Measurements from ENCODE around the gene AJAP1.

AJAP1 gene

DNA sequence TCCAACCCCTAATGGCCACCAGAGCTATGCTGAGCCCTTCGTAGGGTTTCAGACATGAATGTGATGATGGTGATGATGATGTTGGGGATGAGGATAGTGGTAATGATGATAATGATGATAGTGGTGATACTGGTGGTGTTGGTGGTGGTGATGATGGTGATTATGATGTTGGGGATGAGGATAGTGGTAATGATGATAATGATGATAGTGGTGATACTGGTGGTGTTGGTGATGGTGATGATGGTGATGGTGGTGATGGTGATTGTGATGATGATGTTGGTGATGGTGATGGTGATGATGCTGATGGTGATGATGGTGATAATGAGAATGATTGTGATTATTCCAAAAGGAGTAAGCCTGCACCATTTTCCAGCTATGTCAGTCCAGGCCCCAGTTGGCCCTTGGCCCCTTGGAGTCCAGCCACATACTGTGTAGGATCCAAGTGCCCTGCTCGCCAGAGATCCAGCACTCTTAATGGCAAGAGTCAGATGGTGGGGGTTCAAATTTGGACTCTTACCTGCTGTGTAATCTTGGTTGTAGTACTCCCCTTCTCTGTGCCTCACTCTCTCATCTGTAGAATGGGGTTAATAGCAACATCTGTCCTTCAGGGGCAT lies 28.3 kb downstream of the AJAP1 start:
- no peak for DNase-seq (ENCODE audit: low read depth in 2 of 2)

- no peak for DNase-seq (ENCODE audit: low read depth in 2 of 2)
Observed at GRCh38 chr1:4684136-4684535, 29.7 kb downstream of the AJAP1 start.

DNA sequence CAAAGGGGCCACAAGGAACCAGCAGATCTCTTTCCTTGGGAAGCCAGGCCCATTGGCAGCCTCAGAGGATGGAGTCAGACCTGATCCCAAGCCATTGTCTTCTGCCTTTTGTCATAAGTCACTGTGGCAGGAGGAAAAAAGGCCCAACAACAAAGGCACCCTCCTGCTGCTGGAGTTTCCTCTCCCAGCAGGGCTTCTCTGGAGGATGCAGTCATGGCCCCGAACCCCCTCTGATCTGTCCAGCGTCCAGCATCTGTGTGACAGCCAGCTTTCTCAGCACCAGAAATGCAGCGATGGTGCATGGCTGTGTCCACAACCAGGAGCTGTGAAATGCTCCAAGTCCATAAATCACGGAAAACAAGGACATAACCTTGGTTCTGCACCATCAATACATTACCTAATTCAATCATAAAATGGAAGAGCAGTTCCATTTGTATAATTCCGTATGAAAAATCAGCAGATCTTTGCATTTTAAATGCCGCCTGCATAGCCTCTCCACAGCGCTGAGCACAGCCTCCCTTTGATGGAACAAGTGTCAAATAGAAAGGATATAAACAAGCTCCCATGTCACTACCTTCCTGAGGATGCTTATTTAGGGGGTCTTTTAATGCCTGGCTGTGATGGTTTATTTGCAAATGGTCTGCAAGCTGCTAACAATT lies 30.6 kb downstream of the AJAP1 start:
- DNase-seq (ENCODE audit: low read depth in 2 of 2), result no peak

DNA sequence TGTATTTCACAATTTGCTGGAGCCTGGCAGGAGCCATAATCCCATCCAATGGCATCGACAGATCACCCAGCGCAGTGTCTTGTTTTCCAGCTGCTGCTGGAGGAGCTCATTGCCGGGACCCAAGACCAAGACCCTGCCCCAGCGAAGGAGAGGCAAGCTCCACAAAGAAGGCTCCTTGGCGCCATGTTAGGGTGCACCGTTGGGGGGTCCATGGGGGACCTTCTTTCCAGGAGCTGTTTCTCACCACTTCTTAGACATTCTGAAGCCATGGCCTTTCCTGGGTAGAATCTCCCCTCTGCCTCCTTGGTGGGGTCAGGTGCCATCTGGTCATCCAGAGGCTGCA lies 31.1 kb downstream of the AJAP1 start:
- no peak for DNase-seq (ENCODE audit: low read depth in 2 of 2)

DNA sequence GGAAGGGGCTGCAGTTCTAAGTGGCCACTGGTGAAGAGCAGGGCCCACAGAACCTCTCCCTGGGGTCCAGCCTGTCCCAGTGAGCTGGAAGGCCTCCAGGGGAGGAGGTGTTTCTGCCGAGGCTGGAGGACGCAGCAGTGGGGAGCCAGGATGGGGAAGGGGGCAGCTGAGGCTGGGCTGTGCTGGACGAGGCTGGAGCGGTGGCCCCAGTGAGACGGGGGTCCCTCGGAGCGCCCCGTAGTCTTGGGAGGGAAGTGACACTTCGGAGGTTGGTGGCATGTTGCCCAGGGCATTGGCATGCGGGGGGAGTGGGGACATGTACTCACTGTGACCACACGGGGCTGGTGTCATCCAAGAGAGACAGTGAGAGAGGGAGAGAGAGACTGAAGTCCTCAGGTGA lies 33.5 kb downstream of the AJAP1 start:
- DNase-seq (ENCODE audit: low read depth in 2 of 2), result no peak

DNA sequence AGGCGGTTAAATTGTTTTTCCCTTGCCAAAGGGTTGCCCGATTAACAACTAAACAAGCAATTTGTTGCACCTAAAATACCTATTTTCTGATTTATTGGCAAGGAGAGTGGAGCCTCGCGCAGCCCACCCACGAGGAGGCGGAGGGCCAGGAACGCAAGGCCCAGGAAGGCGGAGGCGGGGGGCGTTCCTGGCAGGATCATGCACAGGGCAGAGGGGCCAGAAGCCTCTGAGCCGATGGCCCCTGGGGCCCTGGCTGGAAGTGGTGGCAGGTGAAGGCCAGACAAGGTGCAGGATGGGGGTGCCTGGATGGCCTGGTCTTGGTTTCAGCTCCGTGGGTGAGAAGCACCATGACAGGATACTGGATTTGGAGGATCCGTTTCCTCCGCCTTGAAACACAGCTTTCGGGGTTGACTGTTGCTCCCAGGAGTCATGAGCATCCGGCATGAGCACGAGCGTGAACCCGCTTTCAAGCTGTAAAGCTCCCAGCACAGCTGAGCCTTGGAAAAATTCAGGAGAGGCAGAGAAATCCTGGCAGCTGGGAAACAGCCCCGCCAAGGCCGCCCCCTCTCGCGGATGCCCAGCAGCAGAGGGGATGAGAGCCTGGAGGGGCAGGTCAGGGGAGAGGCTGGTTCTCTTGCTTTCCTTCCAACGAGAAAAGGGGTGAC lies 35.0 kb downstream of the AJAP1 start:
- DNase-seq (ENCODE audit: low read depth in 2 of 2), result no peak

GRCh38 chr1:4689941-4690635 lies 35.7 kb downstream of the AJAP1 start:
- no peak for DNase-seq (ENCODE audit: low read depth in 2 of 2)

- no peak for DNase-seq (ENCODE audit: low read depth in 2 of 2)
Observed at GRCh38 chr1:4690951-4691675, 36.7 kb downstream of the AJAP1 start.

DNA sequence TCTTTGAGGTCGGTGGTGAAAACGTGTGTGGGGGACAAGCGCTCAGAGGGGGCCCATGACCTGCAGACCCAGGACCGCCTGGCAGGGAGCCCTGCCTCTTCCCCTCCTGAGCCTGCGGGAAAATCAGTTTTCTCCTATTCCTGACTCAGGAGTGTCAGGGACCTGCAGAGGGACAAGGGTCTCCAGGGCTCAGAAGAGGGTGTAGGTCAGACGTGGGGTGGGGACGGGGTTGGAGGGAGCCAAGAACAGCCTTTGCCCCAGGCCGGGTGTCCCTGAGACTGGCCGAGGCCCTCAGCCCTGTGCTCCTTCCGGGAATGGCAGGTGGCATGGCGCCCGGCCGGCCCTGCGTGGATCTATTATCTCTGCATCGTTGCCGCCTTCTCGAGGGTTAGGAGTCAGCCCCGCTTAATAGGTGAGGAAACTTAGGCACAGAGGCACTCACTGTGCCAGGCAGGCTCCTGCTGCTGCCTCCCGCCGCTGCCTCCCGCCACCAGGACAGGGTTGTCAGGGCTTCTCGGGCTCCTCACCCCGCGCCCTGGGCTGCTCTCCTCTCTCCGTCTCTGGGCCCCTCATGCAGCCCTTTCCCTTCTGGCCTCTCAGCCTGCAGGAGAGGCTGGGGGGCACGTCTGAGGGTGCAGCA lies 37.5 kb downstream of the AJAP1 start:
- no peak for DNase-seq (ENCODE audit: low read depth in 2 of 2)

DNA sequence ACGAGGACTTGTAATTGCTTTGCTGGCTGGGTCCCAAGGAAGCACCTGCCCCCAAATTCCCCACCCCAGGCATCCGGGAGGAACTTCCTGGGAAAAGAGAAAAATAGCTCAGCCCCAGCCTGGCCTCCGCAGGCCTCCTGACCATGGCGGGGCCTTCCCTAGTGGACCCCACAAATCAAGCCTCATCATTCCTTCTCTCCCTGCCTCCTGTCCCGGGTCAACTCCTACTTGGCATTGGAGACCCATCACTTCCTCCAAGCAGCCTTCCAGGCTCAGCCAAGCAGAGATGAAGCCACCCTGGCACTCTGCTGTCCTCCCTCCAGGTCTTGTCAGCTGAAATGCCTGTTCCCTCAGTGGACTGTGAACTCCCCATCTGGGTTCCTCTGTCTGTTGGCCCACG lies 38.0 kb downstream of the AJAP1 start:
- no peak for DNase-seq (ENCODE audit: low read depth in 2 of 2)

DNA sequence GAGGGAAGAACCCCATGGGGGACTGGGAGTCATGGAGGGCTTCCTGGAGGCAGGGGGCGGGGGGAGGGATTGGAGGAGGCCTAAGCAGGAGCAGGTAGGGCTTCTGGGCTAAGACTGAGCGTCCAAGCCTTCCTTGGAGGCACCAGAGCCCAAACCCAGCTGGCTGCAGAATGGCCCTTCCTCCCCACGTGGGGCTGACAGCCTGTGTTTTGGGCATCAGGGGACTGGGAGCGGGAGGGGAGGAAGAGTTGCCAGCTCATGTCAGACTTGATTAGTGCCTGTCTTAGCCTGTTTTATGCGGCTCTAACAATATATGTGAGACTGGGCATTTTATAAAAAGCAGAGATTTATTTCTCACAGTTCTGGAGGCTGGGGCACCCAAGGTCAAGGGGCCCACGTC lies 38.9 kb downstream of the AJAP1 start:
- DNase-seq (ENCODE audit: low read depth in 2 of 2), result no peak

GRCh38 chr1:4693891-4694290 lies 39.5 kb downstream of the AJAP1 start:
- no peak for DNase-seq (ENCODE audit: low read depth in 2 of 2)

GRCh38 chr1:4694492-4694891 lies 40.1 kb downstream of the AJAP1 start:
- no peak for DNase-seq (ENCODE audit: low read depth in 2 of 2)

DNA sequence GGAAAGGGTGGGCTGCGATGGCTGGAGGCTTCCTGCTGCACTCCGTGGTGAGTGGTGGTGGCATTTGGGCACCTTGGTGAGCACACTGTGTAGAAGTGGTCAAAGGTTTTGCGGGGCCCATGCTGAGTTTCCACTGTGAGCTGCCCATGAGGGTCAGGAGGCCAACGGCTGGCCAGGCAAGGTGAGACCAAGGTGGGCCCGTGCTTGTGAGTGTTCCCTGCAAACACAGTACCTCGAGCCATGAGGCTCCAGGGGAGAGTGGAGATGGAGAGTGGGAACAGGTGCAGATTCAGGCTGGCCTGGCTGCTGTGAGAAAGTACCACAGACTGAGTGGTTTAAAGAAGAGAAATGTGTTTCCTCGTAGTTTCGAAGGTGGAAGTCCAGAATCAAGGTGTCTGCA lies 40.8 kb downstream of the AJAP1 start:
- no peak for DNase-seq (ENCODE audit: low read depth in 2 of 2)

DNA sequence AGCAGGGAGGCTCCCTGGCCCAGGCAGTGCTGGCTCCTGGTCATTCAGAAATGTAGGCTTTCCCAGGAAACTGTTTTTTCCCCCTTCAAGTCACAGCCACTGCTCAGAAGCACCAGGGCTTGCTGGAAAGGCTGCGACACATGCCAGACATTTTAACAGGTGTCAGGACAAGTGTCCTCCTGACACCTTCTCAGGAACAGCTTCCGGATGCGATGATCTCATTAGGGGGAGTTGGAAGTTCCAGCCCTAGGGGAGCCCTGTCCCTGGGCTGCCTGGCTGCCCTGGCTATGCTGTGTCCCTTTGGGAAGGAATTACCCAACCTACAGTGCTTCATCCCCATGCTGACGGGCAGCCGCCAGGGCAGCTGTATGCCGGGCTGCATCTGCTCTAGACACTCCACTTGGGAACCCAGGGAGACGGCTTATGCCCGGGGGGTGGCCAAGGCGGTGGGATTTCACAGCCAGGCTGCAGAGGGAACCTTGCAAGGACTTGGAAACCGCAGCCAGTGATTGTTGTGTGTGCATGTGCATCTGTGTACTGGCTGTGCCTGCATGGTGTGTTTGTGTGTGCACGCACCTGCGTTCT lies 41.8 kb downstream of the AJAP1 start:
- no peak for DNase-seq (ENCODE audit: low read depth in 2 of 2)

DNA sequence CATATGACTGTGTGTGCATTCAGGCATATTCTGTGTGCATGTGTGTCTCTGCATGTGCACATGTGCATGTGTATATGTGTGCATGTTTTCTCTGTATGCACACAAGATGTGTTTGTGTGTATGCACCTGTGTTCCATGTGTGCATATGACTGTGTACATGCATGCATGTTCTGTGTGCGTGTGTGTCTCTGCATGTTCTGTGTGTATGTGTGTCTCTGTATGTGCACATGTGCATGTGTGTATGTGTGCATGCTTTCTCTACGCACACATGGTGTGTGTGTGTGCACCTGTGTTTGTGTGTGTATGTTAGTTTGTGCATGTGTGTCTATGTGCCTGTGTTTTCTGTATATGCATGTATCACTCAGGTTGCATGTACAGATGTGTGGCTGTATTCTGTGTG lies 42.3 kb downstream of the AJAP1 start:
- no peak for DNase-seq (ENCODE audit: low read depth in 2 of 2)

DNA sequence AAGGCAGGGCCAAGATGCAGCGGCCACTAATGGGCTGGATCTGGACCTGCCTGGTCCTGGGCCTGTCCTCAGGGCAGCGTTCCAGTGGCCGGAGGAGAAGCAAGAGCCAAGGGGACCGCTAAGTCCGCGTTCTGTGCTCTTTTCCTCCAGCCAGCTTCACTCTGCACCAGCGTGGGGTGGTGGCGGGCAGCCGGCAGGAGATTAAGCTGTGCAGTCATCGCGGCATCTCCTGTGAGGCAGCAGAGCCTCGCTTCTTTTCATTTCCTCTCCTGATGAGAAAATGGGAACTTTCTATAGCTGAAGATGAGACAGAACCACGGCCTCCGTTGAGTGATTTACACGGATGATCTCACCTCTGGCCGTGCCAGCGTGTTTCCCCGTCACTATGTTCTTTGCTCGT lies 43.4 kb downstream of the AJAP1 start:
- DNase-seq (ENCODE audit: low read depth in 2 of 2), result no peak

DNA sequence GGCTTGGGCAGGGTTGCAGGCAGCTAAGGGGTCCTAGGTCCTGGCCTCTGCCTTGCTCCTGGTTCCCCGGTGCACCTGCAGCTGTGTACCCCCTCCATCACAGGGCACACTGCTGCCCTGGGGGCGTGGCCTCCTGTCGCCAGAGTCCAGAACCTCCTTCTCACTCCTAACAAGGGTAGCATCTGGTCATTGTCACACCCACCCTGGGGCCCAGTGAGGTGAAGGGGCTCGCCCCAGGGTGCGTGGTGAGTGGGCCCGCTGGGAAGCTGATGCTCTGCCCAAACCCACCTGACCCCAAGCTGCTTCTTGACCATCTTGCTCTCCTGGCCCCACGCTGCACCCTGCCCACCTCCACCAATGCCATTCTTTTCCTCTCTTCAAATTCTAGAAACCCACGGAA lies 44.5 kb downstream of the AJAP1 start:
- no peak for DNase-seq (ENCODE audit: low read depth in 2 of 2)

DNA sequence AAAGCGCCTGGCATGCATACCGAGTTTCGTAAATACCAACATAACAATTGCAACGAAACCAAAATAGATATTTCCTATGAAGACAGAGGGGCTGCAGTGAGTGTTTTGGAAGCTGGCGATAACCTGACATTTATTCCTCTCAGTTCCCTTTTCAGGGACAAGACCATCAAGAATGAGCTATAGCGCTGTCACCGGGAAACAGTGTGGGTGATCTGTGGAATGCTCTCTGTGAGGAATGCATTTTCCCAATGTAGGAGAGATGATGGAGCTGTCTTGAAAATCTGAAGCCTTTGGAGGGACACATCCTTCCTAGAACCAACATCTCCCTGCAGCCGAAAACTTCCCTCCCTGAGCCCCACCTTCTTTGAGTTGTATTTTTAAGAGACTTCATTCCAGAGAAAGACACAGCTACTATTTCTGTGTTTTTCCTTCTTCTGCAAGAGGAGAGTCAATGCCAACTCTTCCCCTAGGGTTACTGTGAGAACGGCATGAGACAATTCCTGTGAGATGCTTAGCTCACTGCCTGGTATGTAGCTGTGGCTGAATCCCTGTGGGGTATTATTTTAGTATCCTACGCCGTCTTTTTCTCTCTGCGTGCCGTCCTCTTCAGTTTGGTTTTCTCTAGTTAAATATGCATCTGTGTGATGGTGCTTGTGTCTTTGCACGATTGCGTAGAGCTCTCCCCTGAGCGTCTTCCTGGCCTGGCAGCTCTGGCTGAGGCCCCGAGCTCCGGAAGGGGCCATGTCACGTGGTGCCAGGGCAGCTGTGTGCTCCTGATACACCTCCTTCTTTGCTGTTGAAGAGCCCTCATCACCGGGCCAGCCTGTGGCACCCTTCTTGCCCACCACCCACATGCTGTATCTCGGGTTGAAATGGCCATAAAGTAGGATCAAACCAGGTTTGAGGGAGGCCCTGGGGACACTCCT lies 45.2 kb downstream of the AJAP1 start:
- DNase-seq (ENCODE audit: low read depth in 2 of 2), result no peak

GRCh38 chr1:4700801-4701200 lies 46.4 kb downstream of the AJAP1 start:
- DNase-seq (ENCODE audit: low read depth in 2 of 2), result no peak

Measured in stimulated activated CD4-positive, alpha-beta T cell treated with anti-CD3 and anti-CD28 coated beads, Interleukin-15, amount 100 ng/mL, for 48 hours (primary cell).